Cardiac fibroblast (primary cell): ENCODE measurements around the gene MORN1.

Experiments used
- DNase-seq, 2 donors: peaks; one replicate each; pipeline versions ENCODE4 v3.0.0 to v3.0.0-alpha.2; 2010; ENCODE audit warnings: low read depth in 2 of 2
- H3K4me3 ChIP-seq, 2 donors: replicated peaks in 1 of 2; 1 replicate in 1 of 2; 2 replicates in 1 of 2; pipeline ENCODE4 v1.5.1; 2011; ENCODE audit warnings: low read depth in 2 of 2, low read length in 2 of 2, mild to moderate bottlenecking in 2 of 2, moderate library complexity in 1 of 2
- CTCF ChIP-seq: IDR thresholded peaks from one replicate; pipeline ENCODE4 v1.5.1; 2011; ENCODE audit warnings: low read depth, mild to moderate bottlenecking, low read length, inconsistent platforms

MORN1 gene

GRCh38 chr1:2379733-2380404 is 11.5 kb downstream of the MORN1 start:
- TF ChIP-seq CTCF: no peak
- no peak overlapping the region for H3K4me3 ChIP-seq
- no peak for DNase-seq

GRCh38 chr1:2378956-2379732 is 12.2 kb downstream of the MORN1 start:
- H3K4me3 ChIP-seq: no peak overlapping the region
- no peak for DNase-seq
- no peak for TF ChIP-seq CTCF

DNA sequence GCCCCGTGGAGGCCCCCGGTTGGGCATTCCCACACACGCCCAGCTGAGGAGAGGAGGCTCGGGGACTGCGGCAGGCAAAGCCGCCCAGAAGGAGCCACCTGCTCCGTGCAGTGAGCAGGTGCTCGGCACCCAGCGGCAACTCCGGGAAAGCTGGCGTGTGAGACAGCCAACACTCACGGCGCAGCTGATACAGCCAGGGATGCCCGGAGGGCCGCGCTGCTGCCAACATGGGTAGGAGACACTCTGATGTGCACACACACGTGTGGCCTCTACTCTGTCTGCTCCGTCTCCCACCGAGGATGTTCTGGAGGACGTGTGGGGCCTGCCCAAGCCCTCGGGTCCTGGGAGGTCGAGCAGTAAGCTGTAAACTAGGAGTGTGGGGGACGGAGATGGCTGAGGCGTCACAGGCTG is 12.9 kb downstream of the MORN1 start:
- DNase-seq: no peak
- H3K4me3 ChIP-seq: no peak overlapping the region
- TF ChIP-seq CTCF: no peak

- no peak overlapping the region for H3K4me3 ChIP-seq
- no peak for DNase-seq
- TF ChIP-seq CTCF: no peak
Measured at GRCh38 chr1:2377751-2378440, 13.5 kb downstream of the MORN1 start.

DNA sequence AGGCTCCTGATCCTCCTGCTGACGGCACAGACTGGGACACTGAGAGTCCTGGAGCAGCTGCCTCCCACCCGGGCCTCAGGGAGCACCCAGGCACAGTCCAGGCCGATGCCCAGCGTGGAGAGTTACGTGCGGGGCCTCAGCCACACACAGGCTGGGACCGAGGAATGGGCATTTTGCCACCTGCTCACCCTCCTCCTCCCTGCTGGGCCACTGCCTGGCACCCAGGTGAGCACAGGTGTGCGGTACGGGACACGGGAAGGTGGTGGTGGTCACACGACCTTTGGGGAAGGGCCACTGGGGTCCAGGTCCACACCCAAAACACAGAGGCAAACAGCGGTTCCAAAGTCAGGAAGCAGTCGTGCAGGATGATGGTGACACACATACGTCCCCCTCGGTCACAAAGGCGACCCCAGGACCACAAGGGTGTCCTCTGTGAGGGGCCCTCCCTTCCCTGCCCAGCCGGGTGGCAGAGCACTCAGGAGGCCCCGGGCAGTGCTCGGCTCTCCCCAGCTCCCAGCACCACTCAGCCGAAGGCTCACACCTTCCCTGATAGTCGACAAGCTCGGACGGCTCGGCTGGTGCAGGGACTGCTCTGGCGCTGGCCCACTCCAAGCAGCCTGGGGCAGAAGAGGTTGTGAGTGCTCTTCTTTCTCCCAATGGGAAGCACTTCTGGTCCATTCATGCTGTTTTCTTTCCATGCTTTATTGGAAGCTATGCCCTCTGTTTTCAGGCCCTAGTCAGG is 14.3 kb downstream of the MORN1 start:
- DNase-seq: no peak

More for the DNA sequence above, 14.3 kb downstream of the MORN1 start:
- no peak for TF ChIP-seq CTCF
- H3K4me3 ChIP-seq: no peak overlapping the region
